ENCODE measurements around the gene SPATA12.

Gene SPATA12

DNA sequence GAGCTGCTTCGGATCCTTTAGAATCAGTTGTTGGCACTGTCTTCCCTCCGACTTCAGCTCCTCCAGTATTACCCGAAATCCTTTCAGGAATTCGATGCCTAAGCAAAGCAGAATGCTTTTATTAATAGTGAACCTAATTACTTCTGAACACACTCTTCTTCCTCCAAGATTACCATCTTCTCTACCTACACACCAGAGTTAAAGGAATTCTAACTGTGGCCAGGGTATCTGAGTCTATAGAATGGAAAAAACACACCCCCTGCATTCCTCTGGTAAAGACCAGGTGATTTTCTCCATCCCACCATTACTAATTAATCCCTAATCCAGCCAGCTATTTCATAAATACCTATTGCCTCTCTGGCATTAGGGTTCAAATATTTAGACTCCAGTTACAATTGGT, 49.8 kb downstream of the SPATA12 start:
- in situ Hi-C loops (cut with HindIII; ENCODE audit: low sequenced_read_pairs): no loop called here

DNA sequence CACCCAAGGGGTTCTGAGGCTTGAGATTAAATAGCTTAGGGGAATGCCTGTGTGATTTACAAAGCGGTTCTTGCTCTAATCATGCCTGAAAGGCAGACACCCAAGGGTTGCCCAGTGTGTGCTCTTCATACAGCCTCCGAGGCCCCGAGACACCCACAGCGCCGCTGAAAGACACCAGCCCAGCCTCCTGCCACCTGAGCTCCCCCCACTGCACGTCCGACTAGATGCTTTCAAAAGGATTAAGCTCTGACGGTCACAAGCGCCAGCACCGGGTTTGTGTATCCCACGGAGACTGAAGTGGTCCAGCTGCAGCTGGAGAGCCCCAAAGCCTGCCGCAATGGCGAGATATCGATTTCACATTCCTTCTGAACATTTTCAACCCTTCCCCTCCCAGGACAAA, 50.3 kb downstream of the SPATA12 start:
- in situ Hi-C loops (cut with HindIII; ENCODE audit: low sequenced_read_pairs): no loop called here

- in situ Hi-C loops (cut with HindIII; ENCODE audit: low sequenced_read_pairs): no loop called here
These were observed 51.7 kb downstream of the SPATA12 start for GRCh38 chr3:57112206-57112605.

GRCh38 chr3:57116501-57116900, 56.0 kb downstream of the SPATA12 start:
- in situ Hi-C loops (cut with HindIII; ENCODE audit: low sequenced_read_pairs): no loop called here

DNA sequence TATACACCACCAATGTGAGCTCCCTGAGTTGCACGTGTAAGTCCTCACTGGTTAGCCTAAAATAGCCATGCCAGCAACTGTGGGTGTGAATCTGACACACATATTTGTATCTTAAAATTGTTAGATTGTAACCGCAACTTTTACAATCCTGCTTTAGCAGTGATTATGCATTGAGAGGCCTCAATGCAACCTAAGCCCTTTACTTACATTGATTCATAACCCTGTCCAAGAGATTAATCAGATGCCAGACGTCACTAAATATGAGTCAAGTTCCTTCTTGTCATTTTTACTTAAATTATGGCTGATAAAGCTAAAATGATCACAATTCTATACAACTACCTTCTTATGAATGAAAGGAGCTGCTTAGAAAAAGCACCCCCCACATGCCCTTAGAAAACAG, 57.8 kb downstream of the SPATA12 start:
- in situ Hi-C loops (cut with HindIII; ENCODE audit: low sequenced_read_pairs): no loop called here

DNA sequence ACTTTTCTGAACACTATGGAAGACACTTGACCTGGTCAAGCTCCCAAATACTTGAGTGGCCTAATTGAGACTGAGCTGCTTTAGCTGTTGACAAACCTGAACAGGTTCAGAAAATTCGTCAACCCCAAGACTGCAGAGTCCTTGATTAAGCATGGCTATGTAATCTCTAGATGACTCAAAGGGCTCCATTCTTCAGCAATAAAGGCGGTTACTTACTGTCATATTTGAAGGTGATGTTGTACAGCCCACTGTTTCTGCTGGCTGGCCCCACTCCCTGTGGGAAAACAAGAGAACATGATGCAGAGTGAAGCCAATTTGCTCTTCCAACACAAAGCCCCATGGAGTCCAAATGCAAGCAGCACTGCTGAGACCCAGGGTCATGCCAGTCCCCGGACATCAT, 59.6 kb downstream of the SPATA12 start:
- in situ Hi-C loops (cut with HindIII; ENCODE audit: low sequenced_read_pairs): no loop called here

DNA sequence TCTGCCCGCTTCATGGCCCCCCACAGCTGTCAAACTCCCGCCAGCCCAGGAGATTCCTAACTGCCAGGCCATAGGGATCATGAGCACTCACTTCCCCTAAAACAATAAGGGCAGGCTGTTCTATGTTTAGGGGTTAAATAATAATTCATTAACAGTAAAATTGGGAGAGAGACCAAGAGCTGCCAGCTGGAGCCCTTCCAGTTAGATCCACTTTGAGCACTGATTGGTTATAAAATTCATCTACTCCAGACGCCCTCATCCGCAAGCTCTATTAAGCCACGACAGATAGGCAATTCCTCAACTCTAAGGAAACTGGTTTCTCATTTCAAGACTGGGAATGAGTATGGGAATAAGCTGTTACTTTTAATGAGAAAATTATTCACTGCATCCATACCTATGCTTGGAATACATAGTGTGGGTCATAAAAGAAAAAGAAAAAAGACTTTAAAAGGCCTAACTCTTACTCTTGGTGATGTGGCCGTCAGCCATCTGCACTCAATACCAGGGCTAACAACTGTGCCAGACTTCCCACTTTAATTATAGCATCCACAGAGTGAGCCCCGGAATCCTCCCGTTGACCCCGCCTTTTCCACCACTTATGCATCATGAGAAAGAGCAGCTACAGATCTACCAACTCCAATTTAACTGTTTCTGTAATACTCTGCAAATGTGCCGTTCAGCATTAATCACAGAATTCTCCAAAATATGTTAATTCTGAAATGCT, 60.1 kb downstream of the SPATA12 start:
- in situ Hi-C loops (cut with HindIII; ENCODE audit: low sequenced_read_pairs): no loop called here
